Mucosa of rectum (tissue), 2 donors: ENCODE measurements around the gene ARHGEF39.

Source experiments
- H3K27ac ChIP-seq, 2 donors: one replicate each; pipeline ENCODE4 v1.7.0; 2013; ENCODE audit warnings: inconsistent platforms in 2 of 2, low read depth in 2 of 2, low read length in 2 of 2
- H3K27me3 ChIP-seq, 2 donors: one replicate each; pipeline ENCODE4 v1.7.0; 2013; ENCODE audit warnings: low read length in 2 of 2; ENCODE audit not compliant: control insufficient read depth in 2 of 2, insufficient read depth in 2 of 2
- H3K36me3 ChIP-seq, 2 donors: one replicate each; pipeline ENCODE4 v1.7.0; 2013; ENCODE audit warnings: low read length in 2 of 2; ENCODE audit not compliant: control insufficient read depth in 2 of 2, insufficient read depth in 2 of 2
- H3K4me1 ChIP-seq, 2 donors: one replicate each; pipeline ENCODE4 v1.7.0; 2013; ENCODE audit warnings: low read length in 2 of 2, mild to moderate bottlenecking in 1 of 2; ENCODE audit not compliant: control insufficient read depth in 2 of 2, insufficient read depth in 2 of 2
- H3K4me3 ChIP-seq, 2 donors: one replicate each; pipeline ENCODE4 v1.7.0; 2013; ENCODE audit warnings: low read length in 2 of 2
- H3K9ac ChIP-seq, 2 donors: one replicate each; pipeline ENCODE4 v1.7.0; 2013; ENCODE audit warnings: low read length in 2 of 2, low read depth in 1 of 2, mild to moderate bottlenecking in 1 of 2
- H3K9me3 ChIP-seq, 2 donors: one replicate each; pipeline ENCODE4 v1.7.0; 2013; ENCODE audit warnings: low read length in 2 of 2; ENCODE audit not compliant: control insufficient read depth in 2 of 2
- donor health status: healthy.
- donor health status: Normal muscosa, but diverticular disease.

ARHGEF39 gene

DNA sequence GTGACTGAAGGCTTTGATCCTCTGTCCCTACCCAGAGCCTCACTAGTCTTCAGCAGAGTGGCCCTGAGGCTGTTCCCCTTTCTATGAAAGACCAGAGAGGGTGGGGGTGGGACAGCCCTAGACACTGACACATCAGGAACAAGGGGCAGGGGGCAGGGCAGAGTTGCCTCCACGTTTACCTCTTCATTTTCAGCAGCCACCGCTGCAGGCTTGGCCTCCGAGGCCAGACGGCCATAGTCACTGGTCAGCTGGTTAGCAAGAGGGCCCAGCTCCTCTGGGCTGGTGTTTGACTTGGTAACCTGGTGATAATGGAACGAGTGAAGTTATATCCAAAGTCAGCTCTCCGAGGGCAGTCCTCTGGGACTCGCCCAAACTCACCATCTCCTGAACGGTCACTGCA lies 40.4 kb upstream of the ARHGEF39 start:
- Histone ChIP-seq H3K36me3 (peaks cover 79 to 88% of the 10 kb centered on the region in 2 donors), H3K4me1 (no peaks in the 10 kb centered on the region), H3K4me3 (no peak overlapping the region), H3K27me3 (no peaks in the 10 kb centered on the region), H3K27ac (no peak overlapping the region), H3K9ac (no peak overlapping the region), H3K9me3 (no peaks in the 10 kb centered on the region)

DNA sequence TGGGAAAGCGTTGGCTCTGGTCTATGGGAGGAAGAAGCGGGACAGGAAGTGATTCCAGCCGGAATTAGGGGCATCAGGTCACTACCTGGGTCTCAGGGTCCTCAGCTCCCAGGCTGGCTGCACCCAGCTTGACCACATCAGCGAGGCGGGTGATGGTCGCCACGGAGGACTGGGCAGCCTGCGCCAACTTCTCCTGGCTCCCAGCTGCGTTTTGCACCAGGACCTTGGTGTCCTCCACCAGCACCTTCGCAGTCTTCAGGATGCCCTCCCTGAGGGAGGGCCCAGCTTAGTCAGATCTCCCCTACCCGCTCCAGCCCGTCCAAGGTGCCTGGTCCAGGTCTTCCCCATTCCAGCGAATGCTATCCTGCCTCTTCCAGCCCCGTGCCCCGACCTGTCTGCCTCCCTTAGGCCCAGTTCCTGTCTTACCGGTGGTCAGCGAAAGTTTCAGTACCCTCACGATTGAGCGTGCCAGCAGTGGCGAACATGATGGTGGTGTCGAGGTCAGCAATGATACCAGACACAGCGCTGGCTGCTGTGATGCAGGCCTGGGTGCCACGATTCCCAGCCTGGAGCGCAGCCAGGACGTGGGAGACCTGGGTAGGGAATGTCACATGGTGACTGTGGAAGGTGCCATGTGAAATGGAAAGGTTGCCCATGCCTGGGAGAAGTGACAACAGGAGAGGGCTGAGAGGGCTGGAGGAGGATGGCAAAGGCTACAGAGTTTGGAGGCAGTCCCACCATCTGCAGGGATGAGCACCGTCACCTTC lies 39.1 kb upstream of the ARHGEF39 start:
- Histone ChIP-seq H3K27ac (no peak overlapping the region), H3K9ac (no peak overlapping the region), H3K27me3 (no peaks in the 10 kb centered on the region), H3K4me3 (no peak overlapping the region), H3K36me3 (peaks cover 86 to 95% of the 10 kb centered on the region in 2 donors), H3K4me1 (no peaks in the 10 kb centered on the region), H3K9me3 (no peaks in the 10 kb centered on the region)

DNA sequence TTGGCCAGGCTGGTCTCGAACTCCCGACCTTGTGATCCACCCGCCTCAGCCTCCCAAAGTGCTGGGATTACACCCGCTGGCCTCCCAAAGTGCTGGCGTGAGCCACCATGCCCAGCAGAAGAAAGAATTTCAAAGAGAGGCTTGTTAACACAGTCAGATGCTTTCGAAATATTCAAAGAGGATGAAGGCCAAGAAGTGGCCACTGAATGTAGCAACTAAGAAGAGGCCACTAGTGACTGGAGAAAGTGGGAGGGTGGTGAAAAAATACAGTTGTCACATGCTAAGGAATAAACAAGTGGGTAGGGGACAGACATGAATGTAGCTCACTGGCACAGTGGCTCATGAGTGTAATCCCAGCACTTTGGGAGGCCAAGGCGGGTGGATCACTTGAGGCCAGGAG lies 37.7 kb upstream of the ARHGEF39 start:
- H3K4me1 ChIP-seq = no peaks in the 10 kb centered on the region
- H3K27ac ChIP-seq = no peak overlapping the region
- H3K9me3 ChIP-seq = no peaks in the 10 kb centered on the region
- peaks cover 93 to 97% of the 10 kb centered on the region in 2 donors for H3K36me3 ChIP-seq
- H3K4me3 ChIP-seq = no peak overlapping the region
- no peak overlapping the region for H3K9ac ChIP-seq
- no peaks in the 10 kb centered on the region for H3K27me3 ChIP-seq

DNA sequence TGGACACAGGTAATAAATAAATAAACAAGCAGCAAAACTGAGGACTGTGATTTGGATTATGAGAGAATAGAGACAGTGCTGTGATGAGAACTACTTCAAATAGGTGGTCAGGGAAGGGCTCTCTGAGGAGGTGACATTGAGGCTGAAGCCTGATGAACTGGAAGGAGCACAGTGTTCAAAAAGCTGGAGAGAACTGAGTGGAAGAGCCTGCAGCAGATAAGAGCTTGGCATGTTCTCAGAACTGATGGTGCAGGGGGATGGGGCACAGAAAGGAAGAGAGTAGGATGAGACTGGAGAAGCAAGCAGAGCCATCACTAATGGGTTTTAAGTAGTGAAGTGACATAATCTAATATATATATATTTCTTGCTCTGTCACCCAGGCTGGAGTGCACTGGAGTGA lies 35.9 kb upstream of the ARHGEF39 start:
- H3K27ac ChIP-seq = no peak overlapping the region

DNA sequence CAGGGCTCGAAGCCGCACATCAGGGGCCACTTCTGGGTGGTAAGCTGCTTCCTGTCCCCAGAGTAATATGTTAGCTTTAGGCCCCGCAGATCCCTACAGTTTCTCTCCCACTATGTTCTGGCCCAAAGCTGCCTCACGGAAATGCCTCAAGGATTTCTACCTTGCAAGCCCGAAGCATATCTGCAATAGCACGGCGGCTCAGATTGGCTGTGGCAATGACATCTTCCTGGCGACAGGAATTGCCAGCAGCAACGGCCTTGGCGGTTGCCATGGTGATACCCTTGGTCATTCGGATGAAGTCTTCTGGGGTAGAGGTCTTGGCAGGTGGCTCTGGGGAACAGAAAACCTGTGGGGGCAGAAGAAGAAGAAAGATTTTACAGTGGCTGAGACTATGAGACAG lies 35.0 kb upstream of the ARHGEF39 start:
- Histone ChIP-seq H3K27me3 (no peaks in the 10 kb centered on the region), H3K27ac (no peak overlapping the region), H3K4me3 (no peak overlapping the region), H3K9ac (no peak overlapping the region), H3K4me1 (peaks cover 0 to 4% of the 10 kb centered on the region in 2 donors), H3K9me3 (no peaks in the 10 kb centered on the region), H3K36me3 (peaks cover 74 to 79% of the 10 kb centered on the region in 2 donors)

More for the DNA sequence above, 35.9 kb upstream of the ARHGEF39 start:
- Histone ChIP-seq H3K4me3 (no peak overlapping the region), H3K27me3 (no peaks in the 10 kb centered on the region), H3K9me3 (no peaks in the 10 kb centered on the region), H3K36me3 (peaks cover 83 to 88% of the 10 kb centered on the region in 2 donors), H3K4me1 (peaks cover 0 to 1% of the 10 kb centered on the region in 2 donors), H3K9ac (no peak overlapping the region)

DNA sequence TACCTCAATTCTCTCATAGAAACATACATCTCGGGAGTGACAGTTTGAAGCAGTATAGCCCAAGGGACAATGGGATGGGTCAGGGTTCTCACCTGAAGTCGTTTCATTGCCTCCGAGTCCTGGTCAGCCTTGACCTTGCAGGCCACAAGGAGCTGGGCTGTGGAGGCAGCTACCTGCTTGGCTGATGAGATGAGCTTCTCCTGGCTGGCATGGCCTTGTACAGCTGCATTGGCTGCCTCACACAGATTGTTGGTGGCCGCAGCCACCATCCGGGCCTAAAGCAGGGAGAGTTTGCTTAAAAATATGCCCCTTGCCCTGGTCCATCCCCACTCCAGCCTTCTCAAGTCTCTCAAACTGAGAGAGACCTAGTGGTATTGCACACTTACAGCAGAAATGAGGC lies 33.2 kb upstream of the ARHGEF39 start:
- Histone ChIP-seq H3K4me3 (no peak overlapping the region), H3K9ac (no peak overlapping the region), H3K4me1 (peaks cover 0 to 4% of the 10 kb centered on the region in 2 donors), H3K36me3 (peaks cover 56 to 61% of the 10 kb centered on the region in 2 donors), H3K27ac (no peak overlapping the region), H3K27me3 (no peaks in the 10 kb centered on the region), H3K9me3 (no peaks in the 10 kb centered on the region)

DNA sequence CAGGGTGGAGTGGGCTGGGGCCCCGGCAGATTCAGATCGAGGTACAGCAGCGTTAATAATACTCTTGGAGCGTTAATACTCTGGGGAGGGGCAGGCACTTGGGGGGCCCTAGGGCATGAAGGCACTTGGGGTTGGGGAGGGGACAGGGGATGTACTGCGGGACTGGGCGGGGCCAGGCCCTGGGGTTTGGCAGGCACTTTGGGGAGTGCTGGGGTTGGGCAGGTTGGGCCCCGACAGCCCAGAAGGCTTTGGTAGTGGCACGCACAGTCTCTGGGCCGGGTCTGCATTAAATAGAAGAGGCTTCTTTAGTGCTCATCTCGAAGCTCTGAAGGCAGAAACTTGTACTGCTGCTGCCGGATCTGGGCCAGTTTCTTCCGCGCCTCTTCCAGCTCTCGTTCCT lies 32.5 kb upstream of the ARHGEF39 start:
- H3K27ac ChIP-seq = no peak overlapping the region
- peaks cover 0 to 4% of the 10 kb centered on the region in 2 donors for H3K4me1 ChIP-seq
- no peak overlapping the region for H3K9ac ChIP-seq
- H3K9me3 ChIP-seq = no peaks in the 10 kb centered on the region
- H3K27me3 ChIP-seq = no peaks in the 10 kb centered on the region
- no peak overlapping the region for H3K4me3 ChIP-seq
- peaks cover 49 to 55% of the 10 kb centered on the region in 2 donors for H3K36me3 ChIP-seq

DNA sequence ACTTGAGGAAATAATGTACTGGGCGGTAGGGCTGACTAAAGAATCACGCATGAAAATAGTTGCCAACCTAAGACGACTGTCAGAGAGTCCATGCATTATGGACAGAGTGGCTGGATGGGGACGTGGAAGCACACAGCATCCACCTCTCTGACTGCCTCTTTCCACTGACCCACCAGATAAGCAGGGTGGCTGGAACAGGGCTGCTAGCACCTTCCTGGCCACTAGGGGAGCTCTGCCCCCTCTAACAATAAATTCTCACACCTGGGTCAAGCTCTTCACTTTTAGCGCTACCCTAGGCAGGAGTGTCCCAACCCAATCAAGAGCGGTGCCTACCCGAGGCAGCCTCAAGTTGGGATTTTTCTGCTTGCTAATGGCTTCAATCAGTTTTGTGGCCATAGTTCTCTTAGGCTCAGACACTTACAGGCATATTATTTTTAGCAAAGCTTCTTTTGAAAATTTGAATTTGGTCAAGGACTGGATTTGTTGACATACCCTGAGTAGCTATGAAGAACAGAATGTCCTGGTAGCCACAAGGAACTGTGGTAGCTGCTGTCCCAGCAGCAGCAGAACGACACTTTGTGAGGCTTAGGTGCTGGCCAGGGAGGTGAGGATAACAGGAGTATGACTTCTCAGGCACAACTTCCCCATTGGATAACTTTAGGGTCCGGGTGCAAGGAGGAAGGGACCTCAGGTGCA lies 31.7 kb upstream of the ARHGEF39 start:
- no peaks in the 10 kb centered on the region for H3K27me3 ChIP-seq
- H3K4me1 ChIP-seq = peaks cover 0 to 4% of the 10 kb centered on the region in 2 donors
- H3K27ac ChIP-seq = peak overlapping the region in 1 of 2 donors; percentile 2
- no peak overlapping the region for H3K9ac ChIP-seq
- H3K4me3 ChIP-seq = no peak overlapping the region
- peaks cover 44 to 48% of the 10 kb centered on the region in 2 donors for H3K36me3 ChIP-seq
- H3K9me3 ChIP-seq = no peaks in the 10 kb centered on the region

DNA sequence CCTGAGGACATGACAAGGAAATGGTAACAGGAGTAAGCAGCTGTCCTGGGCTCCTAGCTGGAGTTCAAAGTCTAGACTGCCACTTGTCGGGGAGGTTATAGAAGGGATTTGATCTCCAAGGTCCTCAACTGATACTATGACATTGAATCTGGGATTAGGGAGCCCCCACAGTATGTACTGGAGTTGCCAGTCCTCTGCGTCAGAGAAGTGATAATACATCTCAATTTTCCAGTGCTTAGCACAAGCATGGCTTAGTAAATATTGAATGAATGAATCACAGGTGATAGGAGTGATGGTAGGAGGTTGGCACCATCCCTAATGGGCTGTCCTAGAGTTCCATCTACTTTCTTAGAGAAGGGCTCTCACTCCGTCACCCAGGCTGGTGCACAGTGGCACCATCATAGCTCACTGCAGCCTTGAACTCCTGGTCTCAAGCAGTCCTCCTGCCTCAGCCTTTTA lies 31.0 kb upstream of the ARHGEF39 start:
- Histone ChIP-seq H3K4me3 (no peak overlapping the region), H3K27me3 (no peaks in the 10 kb centered on the region), H3K36me3 (peaks cover 41% of the 10 kb centered on the region in 2 donors), H3K9me3 (no peaks in the 10 kb centered on the region), H3K9ac (no peak overlapping the region), H3K4me1 (peaks cover 0 to 10% of the 10 kb centered on the region in 2 donors), H3K27ac (peak overlapping the region in 1 of 2 donors; percentile 2)

DNA sequence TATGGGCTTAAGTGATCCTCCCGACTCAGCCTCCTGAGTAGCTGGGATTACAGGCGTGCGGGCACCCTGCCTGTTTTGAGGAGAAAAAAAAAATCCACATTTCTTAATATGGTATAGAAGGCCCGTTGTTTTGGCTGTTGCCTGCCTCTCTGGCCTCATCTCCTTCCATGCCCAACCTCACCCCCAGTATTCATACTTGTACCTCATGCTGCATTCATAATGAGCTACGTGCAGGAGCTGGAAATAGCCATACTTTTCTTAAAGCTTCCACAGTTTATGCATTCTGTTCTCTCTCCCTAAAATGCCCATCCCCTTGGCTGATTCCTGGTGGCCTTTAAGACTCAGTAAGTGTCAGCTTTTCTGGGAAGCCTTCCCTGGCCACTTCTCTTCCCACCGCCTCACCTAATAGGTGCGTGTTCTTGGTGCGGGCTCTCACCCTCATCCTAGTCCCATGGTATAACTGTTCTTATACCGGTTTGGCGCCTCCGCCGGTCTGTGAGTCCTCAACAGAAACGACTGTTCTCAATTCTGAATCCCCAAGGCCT lies 26.8 kb upstream of the ARHGEF39 start:
- peak overlapping the region in 1 of 2 donors; percentile 77 for H3K9ac ChIP-seq
- H3K36me3 ChIP-seq = peaks cover under 1 to 2% of the 10 kb centered on the region in 2 donors
- peaks cover 6 to 12% of the 10 kb centered on the region in 2 donors for H3K4me1 ChIP-seq
- peak overlapping the region; percentile 82 to 86 for H3K27ac ChIP-seq
- H3K27me3 ChIP-seq = no peaks in the 10 kb centered on the region
- H3K9me3 ChIP-seq = no peaks in the 10 kb centered on the region
- no peak overlapping the region for H3K4me3 ChIP-seq
